GM21619 (cell line): ENCODE measurements around the gene DIRAS1.
"Not testable (repeated sequence)": the region's sequence is repeated elsewhere in the genome, so short reads cannot be mapped to it uniquely, and the experiment has no call there.

Experiments
- ATAC-seq: cut with Tn5 transposase; IDR thresholded peaks from one replicate; pipeline ENCODE4 v1.9.1; 2021; ENCODE audit not compliant: unreplicated experiment

DIRAS1 gene

GRCh38 chr19:2679439-2679838, 41.7 kb downstream of the DIRAS1 start:
- no peak for ATAC-seq

DNA sequence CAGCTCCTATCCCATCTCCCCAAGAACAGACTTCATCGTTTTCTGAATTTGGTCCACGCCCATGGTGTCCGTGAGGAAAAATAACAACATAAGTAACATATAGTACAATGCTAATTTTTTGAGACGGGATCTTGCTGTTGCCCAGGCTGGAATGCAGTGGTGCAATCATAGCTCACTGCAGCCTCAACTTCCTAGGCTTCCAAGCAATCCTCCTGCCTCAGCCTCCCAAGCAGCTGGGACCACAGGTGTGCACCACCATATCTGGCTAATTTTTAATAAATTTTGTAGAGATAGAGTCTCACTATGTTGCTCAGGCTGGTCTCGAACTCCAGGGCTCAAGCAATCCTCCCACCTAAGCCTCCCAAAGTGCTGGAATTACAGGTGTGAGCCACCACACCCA, 42.2 kb downstream of the DIRAS1 start:
- not testable (repeated sequence) for ATAC-seq

- ATAC-seq, result no peak
Observed at GRCh38 chr19:2678044-2678671, 43.0 kb downstream of the DIRAS1 start.

- ATAC-seq, result no peak
Observed at GRCh38 chr19:2676823-2677222, 44.3 kb downstream of the DIRAS1 start.

DNA sequence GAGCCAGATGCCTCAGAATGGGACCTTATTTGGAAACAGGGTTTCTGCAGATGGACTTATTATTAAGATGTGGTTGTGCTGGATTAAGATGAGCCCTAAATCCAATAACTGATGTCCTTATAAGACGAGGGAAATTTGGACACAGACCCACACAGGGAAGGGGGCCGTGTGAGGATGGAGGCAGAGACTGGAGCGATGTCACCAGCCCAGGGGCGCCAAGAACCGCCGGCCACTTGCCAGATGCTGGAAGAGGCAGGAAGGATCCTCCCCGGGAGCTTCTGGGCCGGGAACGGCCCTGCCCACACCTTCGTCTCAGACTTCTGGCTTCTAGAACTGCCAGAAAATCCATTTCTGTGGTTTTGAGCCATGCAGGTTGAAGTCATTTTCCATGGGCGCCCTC, 45.3 kb downstream of the DIRAS1 start:
- no peak for ATAC-seq

DNA sequence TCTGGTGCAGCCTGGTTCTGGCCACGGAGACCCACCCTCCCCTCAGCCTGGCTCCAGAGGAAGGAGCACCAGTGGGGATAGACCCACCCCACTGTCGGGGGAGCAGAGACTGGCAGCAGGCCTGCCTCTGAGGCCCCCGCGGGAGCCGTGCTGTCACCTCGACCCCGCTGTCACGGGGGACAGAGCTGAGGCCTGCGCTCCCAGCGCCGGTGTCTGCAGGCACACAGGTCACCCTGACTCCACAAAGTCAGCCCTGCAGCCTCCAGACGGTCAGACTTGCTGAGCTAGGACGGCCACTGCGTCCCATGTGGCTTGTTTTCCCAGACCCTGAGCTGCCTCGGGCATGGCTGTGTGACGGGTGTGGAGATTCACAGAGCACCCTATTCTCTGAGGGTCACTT, 51.0 kb downstream of the DIRAS1 start:
- ATAC-seq, result no peak

DNA sequence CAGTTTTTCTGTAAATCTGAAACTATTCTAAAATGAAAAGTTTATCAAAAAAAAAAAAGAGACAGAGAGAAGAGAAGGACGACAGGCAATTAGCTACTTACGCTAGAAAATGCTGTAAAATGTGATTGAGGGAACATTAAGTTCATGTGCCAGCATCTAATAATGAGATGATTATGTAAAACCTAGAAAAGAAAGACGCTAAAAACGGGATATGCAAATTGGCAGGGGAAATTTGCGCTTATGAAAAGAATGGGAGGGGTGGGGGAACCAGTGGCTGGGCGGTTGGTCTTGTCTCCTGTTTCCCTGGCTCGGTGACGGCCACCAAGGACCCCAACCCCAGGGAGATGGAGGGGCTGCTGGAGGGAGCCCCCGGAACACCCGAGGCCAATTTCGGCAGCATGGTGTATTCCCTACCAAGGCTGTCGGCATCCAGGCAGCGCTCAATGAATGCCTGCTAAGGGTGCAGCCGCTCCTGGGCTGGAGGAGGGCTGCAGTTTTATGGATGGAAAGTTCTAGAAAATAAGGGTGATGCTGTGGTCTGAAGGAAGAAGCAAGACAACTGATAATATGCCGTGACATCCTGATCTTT, 52.9 kb downstream of the DIRAS1 start:
- ATAC-seq, result no peak

- ATAC-seq, result not testable (repeated sequence)
Observed at GRCh38 chr19:2667349-2667748, 53.8 kb downstream of the DIRAS1 start.

DNA sequence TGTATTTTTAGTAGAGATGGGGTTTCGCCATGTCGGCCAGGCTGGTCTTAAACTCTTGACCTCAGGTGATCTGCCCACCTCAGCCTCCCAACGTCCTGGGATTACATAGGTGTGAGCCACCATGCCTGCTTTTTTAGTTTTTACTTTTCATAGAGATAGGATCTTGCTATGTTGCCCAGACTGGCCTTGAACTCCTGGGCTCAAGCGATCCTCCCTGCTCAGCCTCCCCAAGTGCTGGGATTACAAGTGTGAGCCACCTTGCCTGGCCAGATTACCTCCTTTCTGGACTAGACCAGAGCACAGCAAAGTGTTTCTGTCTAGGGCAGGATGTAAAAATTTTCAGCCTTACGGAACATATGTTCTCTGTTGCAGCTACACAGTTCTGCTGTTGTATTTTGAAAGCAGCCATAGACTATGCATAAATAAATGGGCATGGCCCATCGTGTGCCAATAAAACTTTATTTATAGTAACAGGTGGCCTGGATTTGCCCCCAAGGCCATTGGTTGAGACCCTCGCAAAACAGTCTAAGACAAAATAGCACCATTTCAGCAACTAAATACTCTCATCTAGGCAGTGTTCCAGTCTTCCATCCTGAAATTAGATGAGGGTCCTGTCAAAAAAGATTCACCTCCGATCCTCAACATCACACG, 54.7 kb downstream of the DIRAS1 start:
- no peak for ATAC-seq

DNA sequence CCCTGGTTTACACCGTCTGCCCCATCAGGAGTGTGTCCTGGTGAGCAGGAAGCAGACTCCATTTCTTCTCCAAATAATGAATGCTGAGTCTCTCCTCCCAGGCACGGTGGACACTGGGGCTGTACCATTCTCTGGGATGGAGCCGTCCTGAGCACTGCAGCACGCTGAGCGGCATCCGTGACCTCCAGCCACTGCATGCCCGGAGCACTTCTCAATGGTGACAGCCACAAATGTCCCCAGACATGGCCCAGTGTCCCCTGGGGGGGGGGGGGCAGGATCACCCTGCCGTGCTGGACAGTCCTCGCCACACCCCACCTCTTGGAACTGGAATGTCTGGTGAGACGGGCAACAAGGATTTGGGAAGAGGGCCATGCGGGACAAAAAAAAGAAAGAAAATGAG, 56.1 kb downstream of the DIRAS1 start:
- no peak for ATAC-seq
